Spleen (tissue), 11 donors: ENCODE results near the gene DCTN1. TPM values are rescaled to one million over a fixed set of nuclear protein-coding genes. Genes with fewer than 3 reads are reported as not detected.

Source experiments
- DNase-seq: peaks from one replicate; pipeline ENCODE4 v3.0.0-alpha.2; 2020
- H3K27ac ChIP-seq, 8 donors: fragments of 200-600 bp; sonication (generic) in 7 of 8; 1 replicate in 4 of 8; 2 replicates in 4 of 8; pipeline versions ENCODE4 v1.5.0 to v1.8.0; 2016 to 2021; ENCODE audit warnings: inconsistent platforms in 4 of 8, mild to moderate bottlenecking in 4 of 8, moderate library complexity in 1 of 8
- H3K27me3 ChIP-seq, 7 donors: fragments of 200-600 bp; sonication (generic) in 6 of 7; replicated peaks in 1 of 7; 1 replicate in 4 of 7; 2 replicates in 3 of 7; pipeline versions ENCODE4 v1.5.0 to v1.8.0; 2016 to 2021; ENCODE audit warnings: inconsistent platforms in 3 of 7, mild to moderate bottlenecking in 1 of 7
- H3K36me3 ChIP-seq, 6 donors: fragments of 200-600 bp; sonication (generic) in 5 of 6; 1 replicate in 4 of 6; 2 replicates in 2 of 6; pipeline versions ENCODE4 v1.5.0 to v1.8.0; 2016 to 2021; ENCODE audit warnings: inconsistent platforms in 2 of 6
- H3K4me1 ChIP-seq, 6 donors: fragments of 200-600 bp; sonication (generic) in 5 of 6; 1 replicate in 3 of 6; 2 replicates in 3 of 6; pipeline versions ENCODE4 v1.5.0 to v1.8.0; 2016 to 2021; ENCODE audit warnings: inconsistent platforms in 3 of 6
- H3K4me3 ChIP-seq, 8 donors: fragments of 200-600 bp; sonication (generic) in 7 of 8; 1 replicate in 4 of 8; 2 replicates in 4 of 8; pipeline versions ENCODE4 v1.5.0 to v1.8.0; 2016 to 2021; ENCODE audit warnings: inconsistent platforms in 4 of 8, mild to moderate bottlenecking in 4 of 8, moderate library complexity in 2 of 8
- H3K9me3 ChIP-seq, 8 donors: fragments of 200-600 bp; sonication (generic) in 7 of 8; 1 replicate in 4 of 8; 2 replicates in 4 of 8; pipeline versions ENCODE4 v1.5.0 to v1.8.0; 2016 to 2021; ENCODE audit warnings: inconsistent platforms in 4 of 8
- POLR2A ChIP-seq, 3 donors: fragments of 450-650 bp; IDR thresholded peaks; one replicate each; pipeline ENCODE4 v1.5.1; 2017; ENCODE audit warnings: antibody characterized with exemption in 3 of 3, mild to moderate bottlenecking in 1 of 3
- POLR2AphosphoS5 ChIP-seq, 3 donors: sonication (generic); formaldehyde crosslinking; IDR thresholded peaks; one replicate each; pipeline ENCODE4 v1.5.1; 2017; ENCODE audit warnings: antibody characterized with exemption in 3 of 3
- WGBS, 5 donors: extraction: QIAGEN DNeasy Blood & Tissue Kit in 3 of 5; methylation state at CpG; one replicate each; pipeline versions ENCODE4 v1.1.5 to v1.1.7; 2013 to 2018; 5-methylcytosine and 5-hydroxymethylcytosine counted together
- intact Hi-C: fragments of 100-400 bp; cut with DNase I; formaldehyde crosslinking; loops from one replicate; pipeline ENCODE4 v1.15.0; 2023; ENCODE audit warnings: low total_unique reads
- polyA plus RNA-seq, 3 donors: library from polyadenylated mRNA; stranded (reverse); fragments of 200-250 nt; gene quantifications; one replicate each; pipeline ENCODE4 v1.2.1, GENCODE V29; 2013
- total RNA-seq, 7 donors: library from RNA; depleted of rRNA in 3 of 7; stranded (reverse); fragments of >200 nt in 3 of 7; fragmentation: NEBNext Ultra II Directional in 4 of 7; extraction: Animal tissue kit (Norgen Biotek cat#: 25700) in 4 of 7; gene quantifications; one replicate each; pipeline versions ENCODE4 v1.1.0 to v1.2.1, GENCODE V29; 2016 to 2021
- TF ChIP-seq, protein P1 (sequence below), 11 experiments: fragments of 200-600 bp in 7 of 11; fragments of 450-650 bp in 4 of 11; sonication (generic) in 4 of 11; IDR thresholded peaks in 8 of 11; conservative IDR thresholded peaks in 3 of 11; 1 replicate in 7 of 11; 2 replicates in 4 of 11; pipeline versions ENCODE4 v1.4.0 to v1.8.0; 2016 to 2021; ENCODE audit warnings: antibody characterized with exemption in 11 of 11, inconsistent platforms in 4 of 11, mild to moderate bottlenecking in 1 of 11
- donor health status: healthy with polysubstance abuse.
- donor health status: DM: no; HTN: no; CAD: no; lungs with moderate emphysema.
- donor health status: DM: no; HTN: no; CAD: no.
- donor health status: Bipolar disorder and iron deficiency.
- donor health status: healthy.
- donor health status: DM: no; HTN: no; CAD: no.
- donor health status: DM: yes; HTN: yes; CAD: no.

Gene DCTN1
- total and polyA plus RNA-seq, 10 donors: 47.8 to 113 (median 95.1) TPM

DNA sequence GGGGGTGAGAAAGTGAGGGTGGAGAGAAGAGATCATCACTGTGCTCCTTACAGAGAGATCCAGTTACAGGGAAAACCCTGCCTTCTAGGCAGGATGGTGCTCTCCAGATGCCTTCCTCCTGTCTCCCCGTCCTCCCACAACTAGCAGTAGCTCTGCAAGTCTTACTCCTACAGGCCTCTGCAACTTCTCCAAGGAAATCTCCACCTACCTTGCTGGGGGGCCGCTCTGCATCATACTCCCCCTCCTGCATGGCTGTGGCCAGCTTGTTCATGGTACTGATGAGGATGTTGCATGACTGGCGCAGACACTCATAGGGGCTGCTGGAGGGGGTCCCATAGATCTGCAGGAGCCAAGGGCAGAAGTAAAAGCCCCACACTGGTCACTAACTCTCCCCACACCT lies 14.1 kb downstream of the DCTN1 start:
- no peaks in the 10 kb centered on the region for H3K4me1 ChIP-seq
- intact Hi-C loops: no loop called here
- peaks cover 16 to 100% (median 100%) of the 10 kb centered on the region in 6 donors for H3K36me3 ChIP-seq
- no peaks in the 10 kb centered on the region for H3K9me3 ChIP-seq
- WGBS, 5 donors: 89 to 100% (median 97%) methylated on average over 3 of the region's 3 CpGs
- H3K4me3 ChIP-seq: no peak overlapping the region
- no peak for TF ChIP-seq POLR2AphosphoS5 (IDR thresholded peaks at IDR 0.05)
- no peak for TF ChIP-seq POLR2A (IDR thresholded peaks at IDR 0.05)
- TF ChIP-seq, protein P1, sequence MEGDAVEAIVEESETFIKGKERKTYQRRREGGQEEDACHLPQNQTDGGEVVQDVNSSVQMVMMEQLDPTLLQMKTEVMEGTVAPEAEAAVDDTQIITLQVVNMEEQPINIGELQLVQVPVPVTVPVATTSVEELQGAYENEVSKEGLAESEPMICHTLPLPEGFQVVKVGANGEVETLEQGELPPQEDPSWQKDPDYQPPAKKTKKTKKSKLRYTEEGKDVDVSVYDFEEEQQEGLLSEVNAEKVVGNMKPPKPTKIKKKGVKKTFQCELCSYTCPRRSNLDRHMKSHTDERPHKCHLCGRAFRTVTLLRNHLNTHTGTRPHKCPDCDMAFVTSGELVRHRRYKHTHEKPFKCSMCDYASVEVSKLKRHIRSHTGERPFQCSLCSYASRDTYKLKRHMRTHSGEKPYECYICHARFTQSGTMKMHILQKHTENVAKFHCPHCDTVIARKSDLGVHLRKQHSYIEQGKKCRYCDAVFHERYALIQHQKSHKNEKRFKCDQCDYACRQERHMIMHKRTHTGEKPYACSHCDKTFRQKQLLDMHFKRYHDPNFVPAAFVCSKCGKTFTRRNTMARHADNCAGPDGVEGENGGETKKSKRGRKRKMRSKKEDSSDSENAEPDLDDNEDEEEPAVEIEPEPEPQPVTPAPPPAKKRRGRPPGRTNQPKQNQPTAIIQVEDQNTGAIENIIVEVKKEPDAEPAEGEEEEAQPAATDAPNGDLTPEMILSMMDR (IDR thresholded peaks at IDR 0.05 in 8 of 11, conservative IDR thresholded peaks at IDR 0.05 in 3 of 11): no peak
- no peak for DNase-seq
- no peak overlapping the region for H3K27ac ChIP-seq
- no peaks in the 10 kb centered on the region for H3K27me3 ChIP-seq

DNA sequence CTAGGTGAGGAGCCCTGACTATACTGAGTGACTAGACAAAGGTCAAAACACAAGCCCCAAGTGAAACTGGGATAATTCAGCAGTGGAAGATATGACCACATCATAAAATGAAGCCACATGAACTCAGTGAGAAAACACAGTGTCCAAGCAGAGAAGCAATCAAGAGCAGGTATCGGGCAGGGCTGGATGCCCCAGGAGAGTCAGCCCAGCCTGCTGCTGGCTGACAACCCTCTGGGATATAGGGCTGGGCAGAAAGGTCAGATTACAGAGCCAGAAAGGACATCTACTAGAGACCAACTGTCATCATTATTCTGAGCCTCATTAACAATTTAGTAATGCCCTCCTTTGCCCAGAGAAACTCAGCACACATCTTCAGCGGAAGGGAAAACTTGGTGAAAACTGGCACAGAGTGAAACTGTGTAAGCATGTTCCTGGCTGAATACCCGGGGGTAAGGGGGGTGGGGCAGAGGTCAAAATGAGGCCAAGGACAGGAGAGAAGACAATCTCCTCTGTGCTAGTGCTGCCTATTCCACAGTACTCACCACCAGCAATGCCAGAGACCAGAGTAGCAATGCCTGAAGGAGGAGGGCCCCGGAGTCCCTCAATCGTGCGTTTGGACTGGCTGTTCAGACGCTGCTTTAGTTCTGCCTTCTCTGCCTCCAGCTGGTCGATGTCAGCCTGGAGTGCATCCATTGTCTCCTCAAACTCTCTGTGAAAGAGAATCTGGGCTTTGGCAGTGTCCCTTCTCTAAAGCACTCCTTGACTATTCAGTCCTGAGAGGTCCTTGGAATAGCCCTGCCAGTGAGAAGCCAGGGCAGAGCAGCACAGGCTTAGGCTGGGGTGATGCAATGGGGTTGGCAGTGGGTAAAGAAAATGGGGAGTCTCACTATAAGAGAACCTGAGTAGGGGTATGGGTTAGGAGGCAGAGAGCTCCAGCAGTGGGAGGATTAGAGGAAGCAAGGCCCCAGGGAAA lies 15.3 kb downstream of the DCTN1 start:
- no peak overlapping the region for H3K4me3 ChIP-seq
- DNase-seq: no peak
- no peaks in the 10 kb centered on the region for H3K9me3 ChIP-seq
- no peak overlapping the region for H3K27ac ChIP-seq
- H3K4me1 ChIP-seq: no peaks in the 10 kb centered on the region
- TF ChIP-seq, protein P1 (IDR thresholded peaks at IDR 0.05 in 8 of 11, conservative IDR thresholded peaks at IDR 0.05 in 3 of 11): no peak
- TF ChIP-seq POLR2A (IDR thresholded peaks at IDR 0.05) (no peak), POLR2AphosphoS5 (IDR thresholded peaks at IDR 0.05) (no peak)
- 86 to 93% (median 89%) methylated on average over 8 of the region's 8 CpGs for WGBS, 5 donors
- intact Hi-C loops: no loop called here
- no peaks in the 10 kb centered on the region for H3K27me3 ChIP-seq
- H3K36me3 ChIP-seq: peaks cover 14 to 100% (median 100%) of the 10 kb centered on the region in 6 donors

DNA sequence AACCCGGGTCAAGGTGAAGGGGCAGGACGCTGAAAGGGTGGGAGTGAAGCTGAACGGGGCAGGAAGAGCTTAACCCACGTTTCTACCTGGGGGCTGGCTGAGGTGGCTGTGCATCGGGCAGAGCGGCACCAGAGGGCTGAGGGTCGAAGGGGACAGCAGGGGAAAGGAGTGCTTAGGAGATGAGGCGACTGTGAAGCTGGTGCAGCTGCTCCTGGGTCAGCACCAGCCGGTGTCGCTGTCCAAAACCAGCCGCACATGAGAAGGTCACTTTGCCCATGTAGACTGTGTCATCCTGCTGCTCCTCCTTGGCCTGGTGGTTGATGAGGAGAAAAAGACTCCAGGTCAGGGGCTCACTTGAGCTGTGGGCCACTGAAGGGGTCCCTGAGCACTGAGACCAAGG lies 18.8 kb downstream of the DCTN1 start:
- Histone ChIP-seq H3K4me1 (no peaks in the 10 kb centered on the region), H3K4me3 (no peak overlapping the region), H3K27me3 (no peaks in the 10 kb centered on the region), H3K27ac (no peak overlapping the region), H3K36me3 (peaks cover 15 to 100% (median 90%) of the 10 kb centered on the region in 6 donors), H3K9me3 (no peaks in the 10 kb centered on the region)
- DNase-seq: no peak
- WGBS, 5 donors: 83 to 89% (median 87%) methylated on average over 8 to 11 of the region's 11 CpGs
- no peak for TF ChIP-seq POLR2A (IDR thresholded peaks at IDR 0.05)
- TF ChIP-seq POLR2AphosphoS5 (IDR thresholded peaks at IDR 0.05): no peak
- TF ChIP-seq, protein P1 (IDR thresholded peaks at IDR 0.05 in 8 of 11, conservative IDR thresholded peaks at IDR 0.05 in 3 of 11): no peak
- intact Hi-C loops: no loop called here

DNA sequence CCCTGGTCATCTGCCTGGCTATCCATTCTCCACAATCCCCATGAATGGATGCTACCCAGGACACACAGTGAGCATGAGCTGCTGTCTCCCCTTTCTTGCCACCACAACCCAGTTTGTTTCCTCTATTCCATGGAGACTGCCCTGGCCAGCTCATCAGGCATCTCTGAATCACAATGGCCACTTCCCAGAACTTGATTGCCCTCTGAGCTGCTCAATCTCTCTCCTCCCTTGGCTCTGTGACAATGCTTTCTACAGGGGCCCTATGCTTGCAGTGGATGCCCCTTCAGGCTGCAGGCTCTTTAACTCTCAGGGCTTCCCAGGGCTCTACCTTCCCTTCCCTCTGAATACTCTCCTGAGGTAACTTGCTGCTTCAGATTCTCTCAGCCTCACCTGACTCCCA lies 22.5 kb downstream of the DCTN1 start:
- intact Hi-C loops: no loop called here
- no peaks in the 10 kb centered on the region for H3K27me3 ChIP-seq
- peaks cover 9 to 84% (median 53%) of the 10 kb centered on the region in 6 donors for H3K36me3 ChIP-seq
- no peak overlapping the region for H3K27ac ChIP-seq
- H3K9me3 ChIP-seq: no peaks in the 10 kb centered on the region
- DNase-seq: no peak
- TF ChIP-seq POLR2AphosphoS5 (IDR thresholded peaks at IDR 0.05): no peak
- TF ChIP-seq POLR2A (IDR thresholded peaks at IDR 0.05): no peak
- TF ChIP-seq, protein P1 (IDR thresholded peaks at IDR 0.05 in 8 of 11, conservative IDR thresholded peaks at IDR 0.05 in 3 of 11): no peak
- no peaks in the 10 kb centered on the region for H3K4me1 ChIP-seq
- no peak overlapping the region for H3K4me3 ChIP-seq
